ENCODE results near the gene PLA2G3. TPM values are rescaled to one million over a fixed set of nuclear protein-coding genes. Genes with fewer than 3 reads are reported as not detected.

Gene PLA2G3
- total RNA-seq, 1 experiment from 2014 or later: 18.3 TPM

GRCh38 chr22:31170971-31171370, 30.7 kb upstream of the PLA2G3 start (continued):
- TF ChIP-seq, protein P1, sequence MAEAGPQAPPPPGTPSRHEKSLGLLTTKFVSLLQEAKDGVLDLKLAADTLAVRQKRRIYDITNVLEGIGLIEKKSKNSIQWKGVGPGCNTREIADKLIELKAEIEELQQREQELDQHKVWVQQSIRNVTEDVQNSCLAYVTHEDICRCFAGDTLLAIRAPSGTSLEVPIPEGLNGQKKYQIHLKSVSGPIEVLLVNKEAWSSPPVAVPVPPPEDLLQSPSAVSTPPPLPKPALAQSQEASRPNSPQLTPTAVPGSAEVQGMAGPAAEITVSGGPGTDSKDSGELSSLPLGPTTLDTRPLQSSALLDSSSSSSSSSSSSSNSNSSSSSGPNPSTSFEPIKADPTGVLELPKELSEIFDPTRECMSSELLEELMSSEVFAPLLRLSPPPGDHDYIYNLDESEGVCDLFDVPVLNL (CRISPR knock-in tag; IDR thresholded peaks at IDR 0.05; ENCODE audit: borderline replicate concordance, low read depth): no peak
- TF ChIP-seq CTCF (IDR thresholded peaks at IDR 0.05): no peak
- TF ChIP-seq ZNF219 (CRISPR knock-in tag; IDR thresholded peaks at IDR 0.05; ENCODE audit: borderline replicate concordance): no peak
- no peak for TF ChIP-seq ZNF423 (CRISPR knock-in tag; IDR thresholded peaks at IDR 0.05)

- ChIA-PET CTCF (interaction anchor here (0.6 to 1.0 kb wide), 3 partner anchors 30 to 123 kb away, joined by 3 to 4 read pairs (median 3); no protein-coding TSS in a partner anchor), POLR2A (interaction anchor here (0.6 kb wide), 1 partner anchor 155 kb away, joined by 5 read pairs; no protein-coding TSS in a partner anchor)
- Mint-ChIP-seq H3K27ac (no peak overlapping the region), H3K36me3 (peaks cover 7% of the 10 kb centered on the region), H3K27me3 (ENCODE audit: low read depth) (peaks cover 28% of the 10 kb centered on the region), H3K4me1 (peaks cover 10% of the 10 kb centered on the region), H3K9me3 (peaks cover 6% of the 10 kb centered on the region; the same call in 1 of the 2 replicates), H3K4me3 (no peak overlapping the region)
- ATAC-seq (no peak), DNase-seq (ENCODE audit: low spot score) (no peak)
- TF ChIP-seq, protein P2, sequence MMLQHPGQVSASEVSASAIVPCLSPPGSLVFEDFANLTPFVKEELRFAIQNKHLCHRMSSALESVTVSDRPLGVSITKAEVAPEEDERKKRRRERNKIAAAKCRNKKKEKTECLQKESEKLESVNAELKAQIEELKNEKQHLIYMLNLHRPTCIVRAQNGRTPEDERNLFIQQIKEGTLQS (CRISPR knock-in tag; conservative IDR thresholded peaks at IDR 0.05): no peak
- TF ChIP-seq TP53 (CRISPR knock-in tag; IDR thresholded peaks at IDR 0.05) (no peak), IRF2 (CRISPR knock-in tag; IDR thresholded peaks at IDR 0.05; ENCODE audit: borderline replicate concordance, low read depth) (no peak), GABPB1 (CRISPR knock-in tag; IDR thresholded peaks at IDR 0.05) (no peak), FOXJ3 (CRISPR knock-in tag; IDR thresholded peaks at IDR 0.05; ENCODE audit: borderline replicate concordance) (no peak), JAZF1 (CRISPR knock-in tag; IDR thresholded peaks at IDR 0.05) (no peak), MYBL2 (CRISPR knock-in tag; IDR thresholded peaks at IDR 0.05) (no peak), ZNF317 (CRISPR knock-in tag; IDR thresholded peaks at IDR 0.05; ENCODE audit: borderline replicate concordance, low read depth) (no peak), ATF1 (CRISPR knock-in tag; IDR thresholded peaks at IDR 0.05) (no peak)
- TF ChIP-seq, protein P3, sequence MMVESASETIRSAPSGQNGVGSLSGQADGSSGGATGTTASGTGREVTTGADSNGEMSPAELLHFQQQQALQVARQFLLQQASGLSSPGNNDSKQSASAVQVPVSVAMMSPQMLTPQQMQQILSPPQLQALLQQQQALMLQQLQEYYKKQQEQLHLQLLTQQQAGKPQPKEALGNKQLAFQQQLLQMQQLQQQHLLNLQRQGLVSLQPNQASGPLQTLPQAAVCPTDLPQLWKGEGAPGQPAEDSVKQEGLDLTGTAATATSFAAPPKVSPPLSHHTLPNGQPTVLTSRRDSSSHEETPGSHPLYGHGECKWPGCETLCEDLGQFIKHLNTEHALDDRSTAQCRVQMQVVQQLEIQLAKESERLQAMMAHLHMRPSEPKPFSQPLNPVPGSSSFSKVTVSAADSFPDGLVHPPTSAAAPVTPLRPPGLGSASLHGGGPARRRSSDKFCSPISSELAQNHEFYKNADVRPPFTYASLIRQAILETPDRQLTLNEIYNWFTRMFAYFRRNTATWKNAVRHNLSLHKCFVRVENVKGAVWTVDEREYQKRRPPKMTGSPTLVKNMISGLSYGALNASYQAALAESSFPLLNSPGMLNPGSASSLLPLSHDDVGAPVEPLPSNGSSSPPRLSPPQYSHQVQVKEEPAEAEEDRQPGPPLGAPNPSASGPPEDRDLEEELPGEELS (CRISPR knock-in tag; IDR thresholded peaks at IDR 0.05): no peak
- TF ChIP-seq, protein P4, sequence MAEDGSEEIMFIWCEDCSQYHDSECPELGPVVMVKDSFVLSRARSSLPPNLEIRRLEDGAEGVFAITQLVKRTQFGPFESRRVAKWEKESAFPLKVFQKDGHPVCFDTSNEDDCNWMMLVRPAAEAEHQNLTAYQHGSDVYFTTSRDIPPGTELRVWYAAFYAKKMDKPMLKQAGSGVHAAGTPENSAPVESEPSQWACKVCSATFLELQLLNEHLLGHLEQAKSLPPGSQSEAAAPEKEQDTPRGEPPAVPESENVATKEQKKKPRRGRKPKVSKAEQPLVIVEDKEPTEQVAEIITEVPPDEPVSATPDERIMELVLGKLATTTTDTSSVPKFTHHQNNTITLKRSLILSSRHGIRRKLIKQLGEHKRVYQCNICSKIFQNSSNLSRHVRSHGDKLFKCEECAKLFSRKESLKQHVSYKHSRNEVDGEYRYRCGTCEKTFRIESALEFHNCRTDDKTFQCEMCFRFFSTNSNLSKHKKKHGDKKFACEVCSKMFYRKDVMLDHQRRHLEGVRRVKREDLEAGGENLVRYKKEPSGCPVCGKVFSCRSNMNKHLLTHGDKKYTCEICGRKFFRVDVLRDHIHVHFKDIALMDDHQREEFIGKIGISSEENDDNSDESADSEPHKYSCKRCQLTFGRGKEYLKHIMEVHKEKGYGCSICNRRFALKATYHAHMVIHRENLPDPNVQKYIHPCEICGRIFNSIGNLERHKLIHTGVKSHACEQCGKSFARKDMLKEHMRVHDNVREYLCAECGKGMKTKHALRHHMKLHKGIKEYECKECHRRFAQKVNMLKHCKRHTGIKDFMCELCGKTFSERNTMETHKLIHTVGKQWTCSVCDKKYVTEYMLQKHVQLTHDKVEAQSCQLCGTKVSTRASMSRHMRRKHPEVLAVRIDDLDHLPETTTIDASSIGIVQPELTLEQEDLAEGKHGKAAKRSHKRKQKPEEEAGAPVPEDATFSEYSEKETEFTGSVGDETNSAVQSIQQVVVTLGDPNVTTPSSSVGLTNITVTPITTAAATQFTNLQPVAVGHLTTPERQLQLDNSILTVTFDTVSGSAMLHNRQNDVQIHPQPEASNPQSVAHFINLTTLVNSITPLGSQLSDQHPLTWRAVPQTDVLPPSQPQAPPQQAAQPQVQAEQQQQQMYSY (CRISPR knock-in tag; IDR thresholded peaks at IDR 0.05): no peak
- TF ChIP-seq, protein P5, sequence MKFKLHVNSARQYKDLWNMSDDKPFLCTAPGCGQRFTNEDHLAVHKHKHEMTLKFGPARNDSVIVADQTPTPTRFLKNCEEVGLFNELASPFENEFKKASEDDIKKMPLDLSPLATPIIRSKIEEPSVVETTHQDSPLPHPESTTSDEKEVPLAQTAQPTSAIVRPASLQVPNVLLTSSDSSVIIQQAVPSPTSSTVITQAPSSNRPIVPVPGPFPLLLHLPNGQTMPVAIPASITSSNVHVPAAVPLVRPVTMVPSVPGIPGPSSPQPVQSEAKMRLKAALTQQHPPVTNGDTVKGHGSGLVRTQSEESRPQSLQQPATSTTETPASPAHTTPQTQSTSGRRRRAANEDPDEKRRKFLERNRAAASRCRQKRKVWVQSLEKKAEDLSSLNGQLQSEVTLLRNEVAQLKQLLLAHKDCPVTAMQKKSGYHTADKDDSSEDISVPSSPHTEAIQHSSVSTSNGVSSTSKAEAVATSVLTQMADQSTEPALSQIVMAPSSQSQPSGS (CRISPR knock-in tag; IDR thresholded peaks at IDR 0.05; ENCODE audit: borderline replicate concordance, low read depth): no peak
Observed at GRCh38 chr22:31162015-31162765, 21.9 kb upstream of the PLA2G3 start.

Data from WTC11 (cell line).